K562 (cell line): ENCODE measurements around the gene IL31.

Experiments
- ATF3 ChIP-seq, 2 experiments: fragments of 450-650 bp in 1 of 2; sonication (generic) in 1 of 2; formaldehyde crosslinking in 1 of 2; IDR thresholded peaks in 1 of 2; conservative IDR thresholded peaks in 1 of 2; 2 replicates each; pipeline versions ENCODE4 v1.6.1 to v1.8.1; 2016 to 2023; ENCODE audit warnings: mild to moderate bottlenecking in 2 of 2, moderate library complexity in 2 of 2, inconsistent platforms in 1 of 2, missing genetic modification reagents in 1 of 2
- CTCF ChIP-seq, 3 experiments: IDR thresholded peaks in 2 of 3; conservative IDR thresholded peaks in 1 of 3; 2 replicates each; pipeline ENCODE4 v1.5.1; 2011 to 2012; ENCODE audit warnings: low read length in 3 of 3, mild to moderate bottlenecking in 3 of 3, control low read depth in 2 of 3, improper control_type of control experiment in 1 of 3, inconsistent platforms in 1 of 3, low read depth in 1 of 3, mixed read lengths in 1 of 3, moderate library complexity in 1 of 3; ENCODE audit not compliant: insufficient read depth in 2 of 3
- KDM5B ChIP-seq: fragments of 200-600 bp; sonication (generic); IDR thresholded peaks from 2 replicates; pipeline ENCODE4 v1.6.1; 2012; ENCODE audit warnings: low read depth, mild to moderate bottlenecking, moderate library complexity, low read length, control low read depth, inconsistent platforms; ENCODE audit not compliant: insufficient replicate concordance
- MED1 ChIP-seq: sonication (generic); formaldehyde crosslinking; IDR thresholded peaks from 2 replicates; pipeline ENCODE4 v1.8.1; 2023; ENCODE audit warnings: missing genetic modification reagents, borderline replicate concordance
- REST ChIP-seq, 2 experiments: fragments of 450-650 bp; formaldehyde crosslinking in 1 of 2; IDR thresholded peaks; 2 replicates each; pipeline versions ENCODE4 v1.4.0 to v1.6.1; 2014 to 2020; ENCODE audit warnings: mild to moderate bottlenecking in 2 of 2, borderline replicate concordance in 1 of 2, low read depth in 1 of 2
- RNF2 ChIP-seq: sonication (generic); IDR thresholded peaks from 2 replicates; pipeline ENCODE4 v1.6.1; 2016
- SIN3A ChIP-seq, 2 experiments: fragments of 150-350 bp in 1 of 2; IDR thresholded peaks; 2 replicates each; pipeline ENCODE4 v1.6.1; 2011 to 2016; ENCODE audit warnings: borderline replicate concordance in 2 of 2, low read depth in 2 of 2, low read length in 2 of 2, mild to moderate bottlenecking in 2 of 2, moderate library complexity in 2 of 2; ENCODE audit not compliant: control insufficient read depth in 1 of 2

- TF ChIP-seq MED1 (CRISPR knock-in tag) (no peak), CTCF (IDR thresholded peaks at IDR 0.05 in 2 of 3, conservative IDR thresholded peaks at IDR 0.05 in 1 of 3; ENCODE audit: insufficient read depth in 2 of 3, low read depth in 1 of 3, low read length in 3 of 3) (no peak), ATF3 (IDR thresholded peaks at IDR 0.05) (no peak), ATF3 (CRISPR knock-in tag; conservative IDR thresholded peaks at IDR 0.05) (no peak), REST (IDR thresholded peaks at IDR 0.05; ENCODE audit: borderline replicate concordance) (no peak), REST (CRISPR knock-in tag; IDR thresholded peaks at IDR 0.05; ENCODE audit: low read depth) (no peak), RNF2 (no peak), KDM5B (no peak), SIN3A (IDR thresholded peaks at IDR 0.05; ENCODE audit: borderline replicate concordance in 2 of 2, control insufficient read depth in 1 of 2, low read depth in 2 of 2, low read length in 2 of 2) (no peak)
Observed at GRCh38 chr12:122185079-122185478, 11.1 kb upstream of the IL31 start.
